Activated naive CD8-positive, alpha-beta T cell treated with anti-CD3 and anti-CD28 coated beads, Interleukin-2, amount 10 ng/mL, durations not matched to agents 7 days and 5 days (primary cell): ENCODE measurements around the gene LPGAT1. TPM values are rescaled to one million over a fixed set of nuclear protein-coding genes. Genes with fewer than 3 reads are reported as not detected.
"Not testable (repeated sequence)": the region's sequence is repeated elsewhere in the genome, so short reads cannot be mapped to it uniquely, and the experiment has no call there.

Experiments used
- ATAC-seq: fragments of 150-1000 bp; cut with Tn5 transposase; one replicate; pipeline ENCODE4 v1.10.0; 2021; ENCODE audit warnings: low read depth, moderate library complexity
- POLR2A ChIA-PET: fragments of 350-600 bp; sonication (Branson Sonifier 250); formaldehyde crosslinking; loops from one replicate; lab custom pipeline; 2021; ENCODE audit warnings: antibody characterized with exemption; lab: Charles Lee
- DNase-seq: peaks from one replicate; pipeline ENCODE4 v3.0.0; 2021
- H3K27ac Mint-ChIP-seq: one replicate; pipeline ENCODE4 v1.8.0; 2022; ENCODE audit warnings: mild to moderate bottlenecking, mixed read lengths
- H3K27me3 Mint-ChIP-seq: one replicate; pipeline ENCODE4 v1.8.0; 2022; ENCODE audit warnings: mild to moderate bottlenecking, moderate library complexity, mixed read lengths
- H3K36me3 Mint-ChIP-seq: one replicate; pipeline ENCODE4 v1.8.0; 2021; ENCODE audit warnings: mild to moderate bottlenecking, mixed read lengths
- H3K4me1 Mint-ChIP-seq: one replicate; pipeline ENCODE4 v1.8.0; 2021; ENCODE audit warnings: mixed read lengths
- H3K4me3 Mint-ChIP-seq: one replicate; pipeline ENCODE4 v1.8.0; 2022; ENCODE audit warnings: mild to moderate bottlenecking, moderate library complexity, mixed read lengths
- H3K9me3 Mint-ChIP-seq: one replicate; pipeline ENCODE4 v1.8.0; 2021; ENCODE audit warnings: mixed read lengths
- total RNA-seq, 2 experiments: library from RNA; stranded (reverse); gene quantifications; one replicate each; pipeline ENCODE4 v1.2.3, GENCODE V29; 2021

The LPGAT1 gene, protein sequence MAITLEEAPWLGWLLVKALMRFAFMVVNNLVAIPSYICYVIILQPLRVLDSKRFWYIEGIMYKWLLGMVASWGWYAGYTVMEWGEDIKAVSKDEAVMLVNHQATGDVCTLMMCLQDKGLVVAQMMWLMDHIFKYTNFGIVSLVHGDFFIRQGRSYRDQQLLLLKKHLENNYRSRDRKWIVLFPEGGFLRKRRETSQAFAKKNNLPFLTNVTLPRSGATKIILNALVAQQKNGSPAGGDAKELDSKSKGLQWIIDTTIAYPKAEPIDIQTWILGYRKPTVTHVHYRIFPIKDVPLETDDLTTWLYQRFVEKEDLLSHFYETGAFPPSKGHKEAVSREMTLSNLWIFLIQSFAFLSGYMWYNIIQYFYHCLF
- 10 to 100 TPM; 45.5 to 47.4 TPM for total RNA-seq

DNA sequence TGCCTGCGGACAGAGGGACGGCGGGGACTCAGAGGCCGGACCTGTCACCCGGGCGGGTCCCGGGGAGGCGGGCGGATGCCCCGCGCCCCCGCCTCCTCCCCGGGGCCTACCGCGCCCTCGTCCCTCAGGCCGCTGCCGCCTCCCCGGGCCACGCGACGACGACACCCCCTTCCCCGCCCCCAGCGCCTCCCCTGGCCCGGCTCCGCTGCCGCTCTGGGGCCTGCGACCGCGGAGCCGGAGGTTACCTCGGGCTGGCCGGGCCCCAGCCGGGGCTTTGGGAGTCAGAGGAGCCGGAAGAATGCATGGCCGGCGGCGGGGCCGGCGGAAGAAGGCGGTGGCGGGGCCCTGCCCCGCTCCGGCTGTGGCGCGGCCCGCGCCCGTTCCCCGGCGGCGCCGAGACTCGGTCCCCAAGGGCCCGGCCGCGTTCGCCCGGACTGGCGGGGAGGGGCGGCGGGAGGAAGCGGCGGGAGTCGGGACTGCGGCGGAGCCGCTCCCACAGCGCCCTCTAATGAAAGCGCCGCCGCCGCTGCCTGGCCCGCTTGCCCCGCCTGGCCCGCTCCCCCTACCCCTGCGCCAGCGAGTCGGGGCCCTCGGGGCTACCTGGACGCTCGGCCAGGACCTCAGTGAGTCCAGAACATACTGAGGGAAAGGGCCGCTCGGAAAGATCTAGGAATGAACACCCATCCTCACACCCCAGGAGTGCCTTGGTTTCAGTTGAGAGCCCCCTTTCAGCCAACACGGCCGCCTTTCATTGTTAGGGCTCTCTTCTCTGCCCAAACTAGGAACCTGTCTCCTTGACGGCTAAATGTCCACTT is at the start of gene LPGAT1:
LPGAT1 (minus strand) TSS at position 436 of the 815 bp plus-strand sequence. CDS start 1,467 bp downstream, outside the sequence.
- Mint-ChIP-seq H3K9me3 (no peaks in the 10 kb centered on the region), H3K4me1 (peaks cover 55% of the 10 kb centered on the region), H3K36me3 (peaks cover 9% of the 10 kb centered on the region), H3K27me3 (no peaks in the 10 kb centered on the region), H3K4me3 (peak within 1 kb of the TSS; percentile 90), H3K27ac (peak within 1 kb of the TSS; percentile 88)
- DNase-seq (peak; percentile 84), ATAC-seq (peak; percentile 72)
- POLR2A ChIA-PET, result interaction anchor here (1.5 to 2.4 kb wide), 2 partner anchors 132 to 133 kb away, joined by 5 to 10 read pairs; no protein-coding TSS in a partner anchor

DNA sequence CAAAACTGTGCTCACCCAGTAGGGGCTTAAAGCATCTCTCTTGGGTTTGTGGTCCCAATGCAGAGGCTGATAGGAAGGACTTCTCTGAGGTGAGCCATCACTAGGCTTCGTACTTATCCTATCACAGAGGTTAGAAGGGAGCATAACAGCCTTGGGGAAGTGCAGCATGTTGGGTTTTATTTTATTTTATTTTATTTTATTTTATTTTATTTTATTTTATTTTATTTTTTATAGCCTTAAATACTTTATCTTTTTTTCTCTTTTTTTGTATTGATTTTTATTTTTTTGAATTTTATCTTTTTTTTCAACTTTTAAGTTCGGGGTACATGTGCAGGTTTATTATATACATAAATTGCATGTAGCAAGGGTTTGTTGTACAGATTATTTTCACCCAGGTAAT is 48.9 kb upstream of the LPGAT1 start:
- POLR2A ChIA-PET, result no interaction called here
- Mint-ChIP-seq H3K36me3 (peaks cover 7% of the 10 kb centered on the region), H3K4me1 (peaks cover 10% of the 10 kb centered on the region), H3K27ac (no peak overlapping the region), H3K9me3 (peaks cover 6% of the 10 kb centered on the region), H3K4me3 (no peak overlapping the region), H3K27me3 (no peaks in the 10 kb centered on the region)
- ATAC-seq, result no peak
- DNase-seq, result no peak

DNA sequence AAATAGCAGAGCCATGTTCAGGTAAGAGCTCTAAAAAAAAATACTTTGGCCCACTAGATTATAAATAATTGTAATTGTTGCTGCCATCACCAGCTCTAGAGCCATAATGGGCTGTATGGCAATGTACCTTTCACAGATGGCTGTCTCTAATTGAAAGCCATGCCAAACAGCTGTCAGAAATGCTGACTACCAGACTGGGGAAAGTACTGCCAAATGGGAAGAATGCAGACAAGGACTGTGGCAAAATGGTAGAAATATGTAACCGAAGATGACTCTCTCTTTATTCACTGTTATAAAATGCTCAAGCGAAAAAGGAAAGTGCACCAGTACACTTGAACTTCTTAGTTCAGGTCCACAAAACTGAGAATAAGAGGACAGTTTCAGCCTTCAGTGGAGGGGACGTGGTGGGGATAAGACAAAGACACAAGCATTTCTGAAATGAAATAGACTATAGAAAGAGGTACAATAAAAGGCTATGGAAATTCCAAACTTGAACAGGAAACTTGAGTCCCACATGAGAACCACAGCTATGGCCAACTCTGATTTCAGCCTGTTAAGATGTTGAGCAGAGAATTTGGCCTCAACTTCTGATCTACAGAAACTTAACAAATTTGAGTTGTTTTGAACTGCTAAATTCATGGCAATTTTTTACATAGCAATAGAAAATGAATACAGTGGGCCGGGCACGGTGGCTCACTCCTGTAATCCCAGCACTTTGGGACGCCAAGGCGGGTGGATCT is 46.5 kb upstream of the LPGAT1 start:
- H3K36me3 Mint-ChIP-seq, result peaks cover 7% of the 10 kb centered on the region
- H3K4me3 Mint-ChIP-seq, result no peak overlapping the region
- ATAC-seq (no peak), DNase-seq (no peak)
- peaks cover 4% of the 10 kb centered on the region for H3K27me3 Mint-ChIP-seq
- H3K4me1 Mint-ChIP-seq, result peaks cover 1% of the 10 kb centered on the region
- H3K9me3 Mint-ChIP-seq, result peaks cover 6% of the 10 kb centered on the region
- no peak overlapping the region for H3K27ac Mint-ChIP-seq
- POLR2A ChIA-PET, result no interaction called here

DNA sequence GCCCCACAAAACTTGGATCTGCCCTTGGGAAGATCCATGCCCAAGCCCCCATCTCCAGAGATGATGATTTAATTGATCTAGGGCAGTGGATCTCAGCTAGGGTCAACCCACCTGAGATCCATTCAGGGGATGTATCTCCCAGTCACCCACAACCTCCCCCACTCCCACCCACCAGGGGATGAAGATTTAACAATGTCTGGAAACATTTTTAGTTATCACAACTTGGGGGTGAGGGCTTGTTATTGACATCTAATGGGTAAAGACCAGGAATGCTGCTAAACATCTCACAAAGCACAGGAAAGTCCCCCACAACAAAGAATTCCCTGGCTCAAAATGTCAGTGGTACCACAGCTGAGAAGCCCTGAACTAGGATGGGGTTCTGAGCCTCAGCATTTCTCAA is 45.0 kb upstream of the LPGAT1 start:
- DNase-seq, result no peak
- Mint-ChIP-seq H3K27ac (no peak overlapping the region), H3K27me3 (peaks cover 7% of the 10 kb centered on the region), H3K9me3 (no peaks in the 10 kb centered on the region), H3K4me3 (no peak overlapping the region), H3K36me3 (peaks cover 2% of the 10 kb centered on the region), H3K4me1 (peaks cover 1% of the 10 kb centered on the region)
- POLR2A ChIA-PET, result interaction anchor here (0.7 kb wide), 1 partner anchor 25 kb away, joined by 3 read pairs; no protein-coding TSS in a partner anchor
- ATAC-seq, result no peak

DNA sequence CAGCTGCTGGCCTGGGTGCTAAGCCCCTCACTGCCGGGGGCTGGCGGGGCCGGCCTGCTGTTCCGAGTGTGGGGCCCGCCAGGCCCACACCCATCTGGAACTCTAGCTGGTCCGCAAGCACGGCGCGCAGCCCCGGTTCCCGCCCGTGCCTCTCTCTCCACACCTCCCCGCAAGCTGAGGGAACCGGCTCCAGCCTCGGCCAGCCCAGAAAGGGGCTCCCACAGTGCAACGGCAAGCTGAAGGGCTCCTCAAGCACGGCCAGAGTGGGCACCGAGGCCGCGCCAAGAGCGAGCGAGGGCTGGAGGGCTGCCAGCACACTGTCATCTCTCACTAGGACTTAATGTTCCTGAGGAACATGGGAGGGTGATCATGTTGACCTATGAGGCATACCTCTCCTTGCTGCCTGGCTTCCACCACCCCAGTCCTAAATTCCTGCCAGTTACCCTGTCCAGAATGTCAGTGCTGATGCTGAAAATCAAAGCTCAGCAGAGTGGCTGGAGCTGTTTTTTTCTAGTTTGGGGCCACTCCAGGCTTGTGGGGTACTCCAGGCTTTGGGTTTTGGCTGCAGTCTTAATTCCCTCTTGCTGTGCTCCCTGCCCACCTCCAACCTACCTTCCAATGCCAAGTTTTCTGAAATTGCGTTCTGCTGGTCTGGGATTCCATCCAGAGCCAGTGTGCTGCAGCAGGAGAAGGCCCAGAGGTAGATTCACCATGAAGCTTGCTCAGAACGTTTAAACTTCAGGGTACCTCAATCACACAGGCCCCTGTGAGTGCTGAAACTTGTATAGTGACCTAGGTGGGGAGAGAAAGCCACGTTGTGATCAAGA is 44.2 kb upstream of the LPGAT1 start:
- Mint-ChIP-seq H3K27ac (no peak overlapping the region), H3K36me3 (no peaks in the 10 kb centered on the region), H3K27me3 (peaks cover 7% of the 10 kb centered on the region), H3K4me1 (peaks cover 1% of the 10 kb centered on the region), H3K9me3 (no peaks in the 10 kb centered on the region), H3K4me3 (no peak overlapping the region)
- no peak for ATAC-seq
- POLR2A ChIA-PET, result no interaction called here
- no peak for DNase-seq

DNA sequence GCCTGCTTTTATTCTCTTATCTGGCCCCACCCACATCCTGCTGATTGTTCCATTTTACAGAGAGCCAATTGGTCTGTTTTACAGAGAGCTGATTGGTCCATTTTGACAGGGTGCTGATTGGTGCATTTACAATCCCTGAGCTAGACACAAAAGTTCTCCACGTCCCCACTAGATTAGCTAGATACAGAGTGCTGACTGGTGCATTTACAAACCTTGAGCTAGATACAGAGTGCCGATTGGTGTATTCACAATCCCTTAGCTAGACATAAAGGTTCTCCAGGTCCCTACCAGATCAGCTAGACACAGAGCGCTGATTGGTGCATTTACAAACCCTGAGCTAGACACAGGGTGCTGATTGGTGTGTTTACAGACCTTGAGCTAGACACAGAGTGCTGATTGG is 43.2 kb upstream of the LPGAT1 start:
- H3K4me1 Mint-ChIP-seq, H3K9me3 Mint-ChIP-seq, H3K4me3 Mint-ChIP-seq, H3K27ac Mint-ChIP-seq, H3K36me3 Mint-ChIP-seq, H3K27me3 Mint-ChIP-seq, ATAC-seq, DNase-seq, POLR2A ChIA-PET: not testable (repeated sequence)

DNA sequence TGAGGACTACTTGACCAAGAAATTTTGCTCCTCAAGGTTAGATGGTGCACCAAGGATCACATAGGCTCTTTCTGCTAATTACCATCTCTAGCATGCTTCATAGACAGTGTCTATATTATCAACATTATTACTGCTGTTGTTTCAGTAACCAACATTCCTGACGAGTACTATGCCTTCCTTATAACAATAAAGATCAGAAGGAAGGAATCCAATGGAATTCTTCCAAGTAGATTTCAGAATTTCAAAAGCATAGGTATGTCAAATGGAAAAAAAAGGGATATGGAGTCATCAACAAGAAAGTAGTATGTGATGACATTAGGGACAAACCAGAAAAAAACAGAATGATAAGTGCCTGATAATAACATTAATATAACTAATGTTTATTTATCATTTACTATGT is 39.6 kb upstream of the LPGAT1 start:
- peaks cover 26% of the 10 kb centered on the region for H3K27me3 Mint-ChIP-seq
- peaks cover 2% of the 10 kb centered on the region for H3K4me1 Mint-ChIP-seq
- no peak overlapping the region for H3K27ac Mint-ChIP-seq
- DNase-seq (no peak), ATAC-seq (no peak)
- peaks cover 7% of the 10 kb centered on the region for H3K36me3 Mint-ChIP-seq
- H3K9me3 Mint-ChIP-seq, result peaks cover 4% of the 10 kb centered on the region
- H3K4me3 Mint-ChIP-seq, result no peak overlapping the region
- POLR2A ChIA-PET, result no interaction called here

DNA sequence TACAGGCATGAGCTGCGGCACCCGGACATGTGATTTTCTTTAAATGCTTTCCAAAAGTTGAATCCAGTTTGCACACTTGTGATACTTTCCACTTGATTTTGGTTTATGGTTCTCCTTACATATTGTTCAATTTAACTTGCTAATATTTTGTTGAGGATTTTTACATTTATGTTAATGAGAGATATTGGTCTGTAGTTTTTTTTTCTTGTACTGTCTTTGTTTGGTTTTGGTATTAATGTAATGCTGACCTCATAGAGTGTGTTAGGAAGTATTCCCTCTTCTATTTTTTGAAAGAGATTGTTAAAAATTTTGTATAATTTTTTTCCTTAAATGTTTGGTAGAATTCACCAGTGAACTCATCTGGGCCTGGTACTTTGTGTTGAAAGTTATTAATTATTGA is 34.6 kb upstream of the LPGAT1 start:
- Mint-ChIP-seq H3K36me3 (peaks cover 9% of the 10 kb centered on the region), H3K27me3 (peaks cover 28% of the 10 kb centered on the region), H3K9me3 (peaks cover 11% of the 10 kb centered on the region), H3K27ac (no peak overlapping the region), H3K4me3 (no peak overlapping the region), H3K4me1 (peaks cover 9% of the 10 kb centered on the region)
- POLR2A ChIA-PET, result interaction anchor here (1.2 kb wide), 1 partner anchor 23 kb away, joined by 3 read pairs; no protein-coding TSS in a partner anchor
- DNase-seq, result no peak
- no peak for ATAC-seq

DNA sequence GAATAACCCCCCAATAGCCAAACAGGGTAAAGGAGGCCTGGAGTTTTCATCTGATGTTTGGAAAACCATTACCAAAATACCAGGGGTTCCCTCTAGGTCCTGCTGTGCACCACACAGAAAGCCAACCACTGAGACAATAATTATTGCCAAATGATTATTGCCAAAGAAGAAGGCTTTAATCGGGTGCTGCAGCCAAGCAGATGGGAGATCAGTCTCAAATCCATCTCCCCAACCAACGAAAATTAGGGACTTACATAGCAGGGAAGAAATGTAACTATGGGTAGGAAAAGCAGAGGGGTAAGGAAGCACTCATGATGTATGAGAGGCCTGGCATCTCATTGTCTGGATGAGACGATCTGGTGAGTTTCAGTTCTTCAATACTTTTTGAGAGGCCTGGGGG is 28.8 kb upstream of the LPGAT1 start:
- Mint-ChIP-seq H3K9me3 (peaks cover 21% of the 10 kb centered on the region), H3K36me3 (peaks cover 7% of the 10 kb centered on the region), H3K4me3 (no peak overlapping the region), H3K27ac (no peak overlapping the region), H3K4me1 (peaks cover 9% of the 10 kb centered on the region), H3K27me3 (peaks cover 8% of the 10 kb centered on the region)
- POLR2A ChIA-PET, result no interaction called here
- ATAC-seq (no peak), DNase-seq (no peak)

DNA sequence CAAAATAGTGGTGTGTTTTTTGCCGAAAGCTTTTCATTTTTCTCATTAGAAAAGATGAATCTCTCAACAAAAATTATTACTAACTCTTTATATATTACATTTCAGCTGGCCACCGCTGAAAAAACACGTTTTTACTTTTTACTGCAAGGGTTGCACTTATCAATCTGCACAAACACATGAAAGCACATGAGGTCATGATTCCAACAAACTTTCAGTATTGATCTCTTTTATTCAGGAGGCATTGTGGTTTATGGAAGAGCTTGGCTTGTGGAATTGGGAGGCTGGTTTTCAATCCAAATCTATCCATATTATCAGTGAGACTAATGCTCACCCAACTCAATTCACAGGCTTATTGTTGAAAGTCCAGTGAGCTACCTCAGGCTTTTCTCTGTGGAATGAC is 20.6 kb upstream of the LPGAT1 start:
- POLR2A ChIA-PET, result interaction anchor here (0.6 kb wide), 1 partner anchor 24 kb away, joined by 3 read pairs; no protein-coding TSS in a partner anchor
- Mint-ChIP-seq H3K4me1 (peaks cover 2% of the 10 kb centered on the region), H3K36me3 (peaks cover 2% of the 10 kb centered on the region), H3K9me3 (peaks cover 6% of the 10 kb centered on the region), H3K4me3 (no peak overlapping the region), H3K27ac (no peak overlapping the region), H3K27me3 (peaks cover 7% of the 10 kb centered on the region)
- DNase-seq, result no peak
- no peak for ATAC-seq

DNA sequence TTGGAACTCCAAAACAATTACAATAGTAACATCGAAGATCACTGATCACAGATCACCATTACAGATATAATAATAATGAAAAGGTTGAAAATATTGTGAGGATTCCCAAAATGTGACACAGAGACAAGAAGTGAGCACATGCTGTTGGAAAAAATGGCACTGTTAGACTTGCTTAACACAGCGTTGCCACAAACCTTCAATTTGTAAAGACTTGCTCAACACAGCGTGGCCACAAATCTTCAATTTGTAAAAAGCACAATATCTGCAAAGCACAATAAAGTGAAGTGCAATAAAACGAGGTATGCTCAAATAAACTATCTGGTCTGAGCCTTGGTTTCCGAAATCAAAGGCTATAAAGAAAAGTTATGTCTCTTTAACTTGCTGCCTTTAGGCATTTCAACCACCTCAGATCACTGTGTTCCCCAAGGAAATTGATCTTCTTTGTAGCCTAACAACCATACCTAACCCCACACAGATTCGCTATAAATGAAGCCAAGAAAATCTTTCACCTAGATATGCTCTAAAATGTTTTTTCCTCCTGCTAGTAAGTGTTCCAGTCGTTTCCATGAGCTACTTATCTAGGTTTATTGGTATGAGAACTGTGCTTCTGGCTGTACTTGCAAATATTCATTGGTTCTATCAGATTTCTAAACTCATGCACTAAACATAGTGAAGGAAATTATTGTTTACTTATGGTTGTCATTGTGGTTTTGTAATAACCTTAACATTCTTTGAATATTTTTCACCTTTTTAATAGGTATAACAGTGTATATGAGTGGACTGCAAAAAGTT is 13.1 kb upstream of the LPGAT1 start:
- Mint-ChIP-seq H3K9me3 (peaks cover 11% of the 10 kb centered on the region), H3K36me3 (peaks cover 14% of the 10 kb centered on the region), H3K27me3 (no peaks in the 10 kb centered on the region), H3K4me3 (peak overlapping the region; percentile 65), H3K27ac (peak overlapping the region; percentile 90), H3K4me1 (peaks cover 22% of the 10 kb centered on the region)
- ATAC-seq, result no peak
- DNase-seq, result no peak
- POLR2A ChIA-PET, result interaction anchor here (1.1 to 2.0 kb wide), 2 partner anchors 8 to 10 kb away, joined by 3 to 9 read pairs; no protein-coding TSS in a partner anchor

DNA sequence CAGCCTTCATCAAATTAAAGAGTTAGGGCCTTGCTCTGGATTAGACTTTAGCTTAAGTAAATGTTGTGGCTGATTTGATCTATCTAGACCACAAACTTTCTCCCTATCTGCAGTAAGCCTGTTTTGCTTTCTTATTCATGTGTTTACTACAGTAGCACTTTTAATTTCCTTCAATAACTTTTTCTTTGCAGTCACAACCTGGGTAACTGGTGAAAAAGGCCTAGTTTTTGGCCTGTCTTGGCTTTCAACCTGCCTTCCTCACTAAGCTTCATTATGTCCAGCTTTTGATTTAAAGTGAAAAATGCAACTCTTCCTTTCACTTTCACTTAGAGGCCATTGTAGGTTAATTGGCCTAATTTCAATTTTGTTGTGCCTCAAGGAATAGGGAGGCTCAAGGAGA is 12.5 kb upstream of the LPGAT1 start:
- H3K9me3 Mint-ChIP-seq, result peaks cover 10% of the 10 kb centered on the region
- H3K4me1 Mint-ChIP-seq, result peaks cover 22% of the 10 kb centered on the region
- ATAC-seq (peak; percentile 69), DNase-seq (no peak)
- H3K27ac Mint-ChIP-seq, result peak overlapping the region; percentile 90
- POLR2A ChIA-PET, result interaction anchor here (1.1 to 2.0 kb wide), 2 partner anchors 9 kb away, joined by 3 to 9 read pairs; no protein-coding TSS in a partner anchor
- H3K36me3 Mint-ChIP-seq, result peaks cover 14% of the 10 kb centered on the region
- no peaks in the 10 kb centered on the region for H3K27me3 Mint-ChIP-seq
- peak overlapping the region; percentile 65 for H3K4me3 Mint-ChIP-seq
